ENCODE measurements around the gene TRMT1.
A peak's percentile ranks its signal among the peaks of the same experiment; 100 is the strongest.

Gene TRMT1

DNA sequence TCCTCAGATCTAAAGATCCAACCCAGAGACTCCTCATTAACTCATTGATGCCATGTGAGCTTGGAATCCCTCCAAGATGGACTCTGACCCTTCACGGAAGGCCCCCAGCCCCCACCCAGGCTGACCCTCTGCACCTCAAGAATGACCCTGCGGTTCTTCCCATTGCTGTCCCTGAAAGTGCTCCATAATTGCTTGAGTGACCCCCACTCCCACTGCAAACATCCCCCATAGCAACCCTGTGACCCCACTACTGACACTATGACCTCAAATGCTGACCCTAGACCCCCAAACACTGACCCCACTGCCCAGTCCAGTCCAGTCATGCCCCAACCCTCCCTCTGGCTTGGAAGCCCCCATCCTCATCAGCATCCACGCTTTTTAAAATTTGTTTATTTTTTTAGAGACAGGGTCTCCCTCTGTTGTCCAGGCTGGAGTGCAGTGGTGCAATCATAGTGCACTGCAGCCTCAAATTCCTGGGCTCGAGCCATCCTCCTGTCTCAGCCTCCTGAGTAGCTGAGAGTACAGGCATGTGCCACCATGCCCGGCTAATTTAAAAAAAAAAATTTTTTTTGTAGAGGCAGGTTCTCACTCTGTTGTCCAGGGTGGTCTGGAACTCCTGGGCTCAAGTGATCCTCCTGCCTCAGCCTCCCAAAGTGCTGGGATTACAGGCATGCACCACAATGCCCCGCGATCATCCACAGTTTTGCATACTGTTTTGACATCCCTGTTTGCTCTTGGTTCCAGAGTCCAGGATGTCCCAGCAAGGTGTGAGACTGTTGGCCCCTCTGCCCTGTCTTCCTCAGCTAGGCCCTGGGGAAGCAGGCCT, 14.7 kb downstream of the TRMT1 start:
- no peaks in the 10 kb centered on the region for H3K9me3 ChIP-seq (ENCODE audit: control insufficient read depth, low read length)
- H3K36me3 ChIP-seq (ENCODE audit: control insufficient read depth, insufficient read depth, low read length): no peaks in the 10 kb centered on the region
- peaks cover 66% of the 10 kb centered on the region for H3K27me3 ChIP-seq (ENCODE audit: control insufficient read depth, insufficient read depth, low read length, poor library complexity, severe bottlenecking)
- 89 to 91% methylated on average over 7 of the region's 7 CpGs for WGBS, 2 experiments
- H3K4me1 ChIP-seq (ENCODE audit: control insufficient read depth, insufficient read depth, low read length): no peaks in the 10 kb centered on the region
- no peak overlapping the region for H3K4me3 ChIP-seq (ENCODE audit: insufficient read depth, low read depth, low read length)
- H3K27ac ChIP-seq (ENCODE audit: insufficient read depth, low read depth, low read length, poor library complexity, severe bottlenecking): no peak overlapping the region

DNA sequence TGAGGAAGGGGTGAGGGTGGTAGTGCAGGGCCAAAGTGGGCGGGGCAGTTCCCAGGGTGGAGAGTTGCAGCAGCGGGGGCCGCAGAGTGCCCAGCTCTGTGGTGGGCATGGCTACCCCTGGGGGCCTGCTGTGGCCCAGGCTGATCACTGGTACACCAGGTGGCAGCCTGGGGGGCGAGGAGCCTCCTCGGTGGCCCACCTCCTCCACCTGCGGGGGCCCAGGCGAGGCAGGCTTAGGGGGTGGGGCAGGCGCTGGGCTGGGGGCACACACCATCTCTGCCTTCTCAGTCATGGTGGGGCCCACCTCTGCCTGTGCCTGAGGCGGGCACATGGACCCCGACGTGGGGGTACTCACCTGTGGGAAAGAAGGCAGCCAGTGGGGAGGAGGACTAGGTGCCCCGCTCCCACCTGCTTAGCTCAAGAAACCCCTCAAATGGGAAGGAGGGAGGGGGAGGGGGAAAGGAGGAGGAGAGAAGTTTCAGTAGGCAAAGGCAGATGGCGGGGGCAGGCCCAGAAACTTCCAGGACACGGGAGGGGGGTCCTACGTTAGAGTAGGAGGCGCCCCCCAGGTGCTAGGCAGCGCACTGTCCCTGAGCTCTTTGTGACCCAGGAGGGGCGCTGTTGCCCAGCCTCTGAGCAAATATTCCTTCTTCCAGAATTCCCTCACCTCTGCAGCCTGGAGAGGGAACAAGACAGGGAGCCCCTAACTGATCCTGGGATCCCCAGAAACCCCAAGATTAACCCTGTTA, 15.5 kb downstream of the TRMT1 start:
- H3K4me1 ChIP-seq (ENCODE audit: control insufficient read depth, insufficient read depth, low read length): no peaks in the 10 kb centered on the region
- no peak overlapping the region for H3K4me3 ChIP-seq (ENCODE audit: insufficient read depth, low read depth, low read length)
- H3K9me3 ChIP-seq (ENCODE audit: control insufficient read depth, low read length): no peaks in the 10 kb centered on the region
- H3K27ac ChIP-seq (ENCODE audit: insufficient read depth, low read depth, low read length, poor library complexity, severe bottlenecking): no peak overlapping the region
- H3K36me3 ChIP-seq (ENCODE audit: control insufficient read depth, insufficient read depth, low read length): no peaks in the 10 kb centered on the region
- WGBS, 2 experiments: 64 to 71% methylated on average over 18 of the region's 18 CpGs
- peaks cover 74% of the 10 kb centered on the region for H3K27me3 ChIP-seq (ENCODE audit: control insufficient read depth, insufficient read depth, low read length, poor library complexity, severe bottlenecking)

DNA sequence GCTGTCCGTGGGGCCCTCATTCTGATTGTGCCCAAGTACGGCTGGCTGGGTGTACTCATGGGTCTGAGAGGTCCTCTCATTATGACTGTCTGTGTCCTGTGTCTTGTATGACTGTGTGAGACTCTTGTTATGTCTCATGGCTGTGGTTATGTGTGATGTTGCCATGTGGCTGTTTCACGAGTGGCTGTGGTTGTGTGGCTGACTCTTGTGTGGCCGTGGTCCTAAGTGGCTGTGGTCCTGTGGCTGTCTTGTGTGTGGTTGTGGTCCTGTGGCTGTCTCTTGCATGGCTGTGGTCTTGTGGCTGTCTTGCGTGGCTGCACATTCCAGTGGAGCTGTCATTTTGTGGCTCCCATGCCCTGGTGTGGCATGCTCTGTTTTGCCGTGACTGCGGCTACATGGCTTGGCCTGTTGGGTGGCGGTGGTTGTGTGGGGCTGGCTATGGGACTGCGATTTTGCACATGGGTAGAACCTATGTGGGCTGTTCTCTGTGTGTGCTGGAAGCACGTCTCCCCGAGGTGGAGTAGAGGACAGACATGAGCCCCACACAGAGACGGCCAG, 16.4 kb downstream of the TRMT1 start:
- Histone ChIP-seq H3K9me3 (ENCODE audit: control insufficient read depth, low read length) (no peaks in the 10 kb centered on the region), H3K4me3 (ENCODE audit: insufficient read depth, low read depth, low read length) (no peak overlapping the region), H3K27me3 (ENCODE audit: control insufficient read depth, insufficient read depth, low read length, poor library complexity, severe bottlenecking) (peaks cover 83% of the 10 kb centered on the region), H3K4me1 (ENCODE audit: control insufficient read depth, insufficient read depth, low read length) (peaks cover 8% of the 10 kb centered on the region), H3K27ac (ENCODE audit: insufficient read depth, low read depth, low read length, poor library complexity, severe bottlenecking) (no peak overlapping the region), H3K36me3 (ENCODE audit: control insufficient read depth, insufficient read depth, low read length) (no peaks in the 10 kb centered on the region)
- 87 to 90% methylated on average over 12 of the region's 12 CpGs for WGBS, 2 experiments

- Histone ChIP-seq H3K36me3 (ENCODE audit: control insufficient read depth, insufficient read depth, low read length) (no peaks in the 10 kb centered on the region), H3K9me3 (ENCODE audit: control insufficient read depth, low read length) (no peaks in the 10 kb centered on the region), H3K4me1 (ENCODE audit: control insufficient read depth, insufficient read depth, low read length) (peaks cover 15% of the 10 kb centered on the region), H3K27me3 (ENCODE audit: control insufficient read depth, insufficient read depth, low read length, poor library complexity, severe bottlenecking) (peaks cover 91% of the 10 kb centered on the region), H3K4me3 (ENCODE audit: insufficient read depth, low read depth, low read length) (no peak overlapping the region), H3K27ac (ENCODE audit: insufficient read depth, low read depth, low read length, poor library complexity, severe bottlenecking) (no peak overlapping the region)
- 9 to 10% methylated on average over 77 of the region's 77 CpGs for WGBS, 2 experiments
These were observed 17.2 kb downstream of the TRMT1 start for GRCh38 chr19:13099073-13099999.

GRCh38 chr19:13098277-13099072, 18.1 kb downstream of the TRMT1 start:
- H3K36me3 ChIP-seq (ENCODE audit: control insufficient read depth, insufficient read depth, low read length): no peaks in the 10 kb centered on the region
- WGBS, 2 experiments: 2% methylated on average over 52 to 58 of the region's 58 CpGs

DNA sequence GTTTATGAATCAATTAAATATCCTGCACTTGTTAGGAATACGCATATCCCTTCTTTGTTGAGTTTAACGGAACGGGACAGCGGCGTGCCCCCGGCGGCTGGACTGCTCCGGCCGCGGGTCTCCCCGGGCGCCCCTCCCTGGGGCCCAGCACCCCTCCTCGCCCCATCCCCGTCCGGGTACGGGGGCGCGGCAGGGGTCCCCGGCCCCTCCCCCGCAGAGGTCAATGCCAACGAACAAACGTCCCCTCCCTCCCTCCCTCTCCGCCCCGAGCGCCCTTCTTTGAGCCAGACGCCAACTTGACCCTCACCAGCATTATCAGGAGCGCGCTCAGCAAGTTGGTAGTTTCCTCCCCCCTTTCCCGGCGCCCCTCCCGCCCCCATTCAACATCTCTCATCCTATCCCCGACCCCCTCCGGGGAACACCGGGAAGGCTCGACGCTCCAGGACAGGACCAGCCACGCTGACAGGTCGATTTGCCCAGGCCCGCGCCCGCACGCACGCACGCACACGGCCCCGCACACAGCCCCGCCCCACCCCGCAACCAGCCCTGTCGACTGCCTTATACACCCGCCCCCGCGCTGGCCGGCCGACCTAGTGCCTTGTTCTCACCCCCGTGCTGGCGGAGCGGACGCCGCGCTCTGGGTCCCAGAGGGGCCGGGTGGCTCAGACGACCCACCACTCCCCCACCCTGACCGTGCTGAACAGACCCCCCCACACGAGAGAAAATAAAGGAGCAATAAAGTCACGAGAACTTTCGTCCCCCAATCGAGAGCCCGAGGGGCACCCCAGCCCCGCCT, 18.9 kb downstream of the TRMT1 start:
- no peak overlapping the region for H3K27ac ChIP-seq (ENCODE audit: insufficient read depth, low read depth, low read length, poor library complexity, severe bottlenecking)
- no peaks in the 10 kb centered on the region for H3K36me3 ChIP-seq (ENCODE audit: control insufficient read depth, insufficient read depth, low read length)
- H3K27me3 ChIP-seq (ENCODE audit: control insufficient read depth, insufficient read depth, low read length, poor library complexity, severe bottlenecking): peaks cover 95% of the 10 kb centered on the region
- H3K9me3 ChIP-seq (ENCODE audit: control insufficient read depth, low read length): no peaks in the 10 kb centered on the region
- no peak overlapping the region for H3K4me3 ChIP-seq (ENCODE audit: insufficient read depth, low read depth, low read length)
- peaks cover 24% of the 10 kb centered on the region for H3K4me1 ChIP-seq (ENCODE audit: control insufficient read depth, insufficient read depth, low read length)
- WGBS, 2 experiments: 2 to 3% methylated on average over 62 to 69 of the region's 69 CpGs

More at GRCh38 chr19:13098277-13099072, 18.1 kb downstream of the TRMT1 start:
- Histone ChIP-seq H3K9me3 (ENCODE audit: control insufficient read depth, low read length) (no peaks in the 10 kb centered on the region), H3K4me3 (ENCODE audit: insufficient read depth, low read depth, low read length) (no peak overlapping the region), H3K27ac (ENCODE audit: insufficient read depth, low read depth, low read length, poor library complexity, severe bottlenecking) (no peak overlapping the region), H3K27me3 (ENCODE audit: control insufficient read depth, insufficient read depth, low read length, poor library complexity, severe bottlenecking) (peaks cover 97% of the 10 kb centered on the region), H3K4me1 (ENCODE audit: control insufficient read depth, insufficient read depth, low read length) (peaks cover 23% of the 10 kb centered on the region)

DNA sequence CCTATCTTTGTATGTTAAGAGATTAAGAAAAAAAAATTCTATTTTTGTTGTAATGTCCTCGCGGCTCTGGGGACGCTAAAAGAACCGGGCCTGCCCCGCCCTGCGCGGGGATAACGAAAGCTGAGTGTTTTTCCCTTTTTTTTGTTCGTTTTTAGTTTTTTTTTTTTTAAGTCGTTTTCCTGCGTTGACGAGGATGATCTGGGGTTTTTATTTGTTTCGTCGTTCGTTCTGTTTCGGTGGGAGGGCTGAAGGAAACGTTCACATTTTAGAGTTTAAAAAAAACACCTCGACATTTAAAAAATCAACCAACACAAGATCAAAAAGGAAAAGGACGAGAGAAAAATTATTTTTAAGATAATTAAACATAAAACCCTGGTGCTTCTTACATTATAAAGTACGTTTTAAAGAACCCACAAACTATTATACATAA, 19.5 kb downstream of the TRMT1 start:
- H3K4me1 ChIP-seq (ENCODE audit: control insufficient read depth, insufficient read depth, low read length): peaks cover 27% of the 10 kb centered on the region
- no peaks in the 10 kb centered on the region for H3K36me3 ChIP-seq (ENCODE audit: control insufficient read depth, insufficient read depth, low read length)
- H3K27ac ChIP-seq (ENCODE audit: insufficient read depth, low read depth, low read length, poor library complexity, severe bottlenecking): no peak overlapping the region
- peaks cover 95% of the 10 kb centered on the region for H3K27me3 ChIP-seq (ENCODE audit: control insufficient read depth, insufficient read depth, low read length, poor library complexity, severe bottlenecking)
- 3 to 5% methylated on average over 9 to 17 of the region's 20 CpGs for WGBS, 2 experiments
- no peaks in the 10 kb centered on the region for H3K9me3 ChIP-seq (ENCODE audit: control insufficient read depth, low read length)
- H3K4me3 ChIP-seq (ENCODE audit: insufficient read depth, low read depth, low read length): no peak overlapping the region

DNA sequence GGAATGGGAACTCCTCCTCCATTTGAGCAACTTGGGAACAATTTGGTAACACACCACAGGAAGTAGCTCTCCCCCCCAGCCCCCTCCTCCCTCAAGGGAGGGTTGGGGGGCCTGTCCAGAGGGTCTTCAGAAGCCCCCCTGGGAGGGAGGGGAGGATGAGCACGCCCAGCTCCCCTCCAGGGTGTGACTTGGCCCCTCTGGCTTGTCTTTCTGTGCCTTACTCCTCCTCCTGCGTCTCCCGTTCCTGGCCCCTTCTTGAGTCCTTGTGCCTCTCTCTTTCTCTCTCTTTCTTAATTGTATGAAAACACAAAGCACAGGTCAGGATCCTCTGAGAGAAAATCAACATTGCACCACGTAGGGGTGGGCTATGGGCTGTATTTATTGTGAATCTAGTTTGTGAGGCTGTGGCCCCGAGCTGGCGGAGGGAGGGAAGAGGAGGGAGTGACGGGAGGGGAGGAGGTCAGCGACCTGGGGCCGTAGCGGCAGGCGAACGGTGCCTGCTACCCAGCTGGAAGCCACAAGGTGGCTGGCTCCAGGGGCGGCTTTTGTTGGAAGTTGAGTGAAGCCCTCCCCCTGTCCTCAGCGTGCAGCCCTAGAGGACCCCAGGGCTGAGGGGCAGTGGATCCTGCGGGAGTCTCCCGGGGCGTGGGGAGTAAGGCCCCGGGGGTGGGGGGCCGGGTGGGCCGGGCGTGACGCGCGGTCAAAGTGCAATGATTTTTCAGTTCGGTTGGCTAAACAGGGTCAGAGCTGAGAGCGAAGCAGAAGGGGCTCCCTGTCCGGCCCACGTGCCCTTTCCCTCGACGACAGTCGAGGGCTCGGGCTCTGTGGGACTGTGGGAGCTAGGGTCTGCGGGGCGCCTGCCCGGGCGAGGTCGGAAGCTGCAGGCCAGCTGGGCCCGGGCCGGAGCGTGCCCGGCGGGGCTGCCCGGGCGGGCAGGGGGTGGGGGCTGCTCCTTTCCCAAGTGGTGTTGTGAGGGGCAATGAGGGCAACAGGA, 20.3 kb downstream of the TRMT1 start:
- peaks cover 95% of the 10 kb centered on the region for H3K27me3 ChIP-seq (ENCODE audit: control insufficient read depth, insufficient read depth, low read length, poor library complexity, severe bottlenecking)
- H3K4me1 ChIP-seq (ENCODE audit: control insufficient read depth, insufficient read depth, low read length): peaks cover 32% of the 10 kb centered on the region
- H3K36me3 ChIP-seq (ENCODE audit: control insufficient read depth, insufficient read depth, low read length): no peaks in the 10 kb centered on the region
- no peak overlapping the region for H3K27ac ChIP-seq (ENCODE audit: insufficient read depth, low read depth, low read length, poor library complexity, severe bottlenecking)
- 1 to 2% methylated on average over 44 of the region's 44 CpGs for WGBS, 2 experiments
- peak overlapping the region; percentile 34 for H3K4me3 ChIP-seq (ENCODE audit: insufficient read depth, low read depth, low read length)
- no peaks in the 10 kb centered on the region for H3K9me3 ChIP-seq (ENCODE audit: control insufficient read depth, low read length)

Measured in ectodermal cell (in vitro differentiated cells).